Central memory CD4-positive, alpha-beta T cell (primary cell): ENCODE results near the gene MORF4L2.

Source experiments
- DNase-seq: peaks from one replicate; pipeline ENCODE4 v3.0.0; 2022
- total RNA-seq, 3 experiments: gene quantifications; one replicate each; lab custom pipeline; 2026; lab: John Stamatoyannopoulos, UW

MORF4L2 gene, protein sequence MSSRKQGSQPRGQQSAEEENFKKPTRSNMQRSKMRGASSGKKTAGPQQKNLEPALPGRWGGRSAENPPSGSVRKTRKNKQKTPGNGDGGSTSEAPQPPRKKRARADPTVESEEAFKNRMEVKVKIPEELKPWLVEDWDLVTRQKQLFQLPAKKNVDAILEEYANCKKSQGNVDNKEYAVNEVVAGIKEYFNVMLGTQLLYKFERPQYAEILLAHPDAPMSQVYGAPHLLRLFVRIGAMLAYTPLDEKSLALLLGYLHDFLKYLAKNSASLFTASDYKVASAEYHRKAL
- 59.3 to 162 (median 69.5) reads per million in 3 experiments for total RNA-seq

DNA sequence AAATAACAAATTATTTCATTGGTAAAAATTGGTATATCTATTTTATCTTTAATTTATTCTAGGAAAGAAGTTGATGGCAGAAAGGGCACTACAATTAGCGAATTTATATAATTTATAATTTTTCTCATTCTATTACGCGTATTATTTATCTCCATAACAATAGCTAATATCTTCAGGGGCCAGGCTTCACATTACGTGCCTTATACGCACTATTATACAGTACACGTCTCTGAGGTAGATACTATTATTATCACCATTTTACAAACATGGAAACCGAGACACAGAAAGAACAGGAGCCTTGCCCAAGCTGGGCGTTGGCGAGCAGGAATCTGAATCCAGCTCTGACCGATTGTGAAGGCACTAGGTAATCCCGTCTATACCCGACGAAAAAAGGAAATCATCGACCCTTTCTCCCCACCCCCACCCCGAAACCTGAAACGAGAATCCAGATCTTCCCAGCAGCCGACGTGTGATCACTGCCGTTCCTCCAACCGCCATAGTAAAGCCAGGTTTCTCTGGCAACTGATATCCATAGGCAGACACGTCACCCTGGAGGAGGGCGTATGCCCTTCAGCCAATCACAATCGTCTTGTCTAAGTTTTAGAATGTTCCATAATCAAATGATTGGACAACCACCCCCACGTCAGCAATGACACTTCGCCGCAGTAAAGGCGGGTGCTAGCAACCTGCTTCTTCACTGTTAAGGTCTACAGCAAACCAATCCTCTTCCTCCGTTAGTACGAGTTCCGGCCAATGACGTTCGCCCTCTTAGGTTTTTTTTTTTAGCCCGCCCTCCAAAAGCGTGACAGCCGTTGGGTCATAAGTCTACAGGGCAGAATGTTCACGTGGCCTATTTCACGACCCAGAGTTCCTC, at the start of gene MORF4L2:
TSS of gene MORF4L2 (minus strand) at position 501 of the 874 bp plus-strand sequence. CDS start 9,672 bp downstream, outside the sequence.
- DNase-seq = peak; percentile 93

DNA sequence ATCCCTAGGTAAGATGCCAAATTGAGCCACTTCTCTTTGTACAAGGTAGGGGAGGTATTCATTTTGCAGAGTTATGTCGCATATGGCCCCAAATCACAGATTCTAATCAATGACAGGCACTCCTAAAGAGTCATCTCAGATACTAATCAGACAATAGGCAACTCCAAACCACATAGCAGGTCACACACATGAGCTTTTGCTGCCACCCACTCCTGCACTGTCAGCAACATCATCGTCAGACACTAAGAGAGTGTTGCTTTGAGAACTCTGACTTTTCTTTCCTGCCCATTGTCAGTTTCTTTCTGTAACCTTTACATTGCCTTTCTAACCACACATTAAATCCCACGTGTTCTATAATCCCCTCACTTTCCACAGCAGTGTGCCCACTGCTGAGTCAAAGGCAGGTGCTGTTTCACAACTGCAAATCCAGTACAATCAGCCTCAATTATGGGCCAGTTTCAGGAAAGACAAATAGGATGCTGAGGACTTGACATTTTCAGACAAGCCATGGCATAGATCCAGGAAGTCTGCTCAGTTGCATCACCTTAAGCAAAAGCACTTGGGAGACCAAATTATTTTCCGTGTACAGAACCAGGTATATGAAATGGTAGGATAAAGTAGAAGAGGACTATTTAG, 47.7 kb upstream of the MORF4L2 start:
- no peak for DNase-seq

DNA sequence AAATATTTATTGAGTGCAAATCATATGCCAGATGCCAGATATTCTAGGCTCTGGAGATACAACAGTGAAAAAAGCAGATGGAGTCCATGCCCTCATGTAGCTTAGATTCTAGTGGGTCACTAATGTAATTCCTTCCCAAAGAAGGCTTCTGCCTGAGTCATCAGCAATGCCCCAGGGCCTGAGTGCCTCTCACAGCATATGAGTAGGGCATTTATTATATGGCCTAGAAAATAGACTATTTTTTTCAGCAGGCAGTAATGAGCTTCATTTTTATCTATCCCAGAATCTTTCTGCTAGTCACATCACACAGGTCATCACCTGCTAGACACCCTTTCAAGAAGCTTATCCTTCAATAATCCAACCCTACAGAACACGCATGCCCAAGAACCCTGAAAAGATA, 46.5 kb upstream of the MORF4L2 start:
- no peak for DNase-seq

DNA sequence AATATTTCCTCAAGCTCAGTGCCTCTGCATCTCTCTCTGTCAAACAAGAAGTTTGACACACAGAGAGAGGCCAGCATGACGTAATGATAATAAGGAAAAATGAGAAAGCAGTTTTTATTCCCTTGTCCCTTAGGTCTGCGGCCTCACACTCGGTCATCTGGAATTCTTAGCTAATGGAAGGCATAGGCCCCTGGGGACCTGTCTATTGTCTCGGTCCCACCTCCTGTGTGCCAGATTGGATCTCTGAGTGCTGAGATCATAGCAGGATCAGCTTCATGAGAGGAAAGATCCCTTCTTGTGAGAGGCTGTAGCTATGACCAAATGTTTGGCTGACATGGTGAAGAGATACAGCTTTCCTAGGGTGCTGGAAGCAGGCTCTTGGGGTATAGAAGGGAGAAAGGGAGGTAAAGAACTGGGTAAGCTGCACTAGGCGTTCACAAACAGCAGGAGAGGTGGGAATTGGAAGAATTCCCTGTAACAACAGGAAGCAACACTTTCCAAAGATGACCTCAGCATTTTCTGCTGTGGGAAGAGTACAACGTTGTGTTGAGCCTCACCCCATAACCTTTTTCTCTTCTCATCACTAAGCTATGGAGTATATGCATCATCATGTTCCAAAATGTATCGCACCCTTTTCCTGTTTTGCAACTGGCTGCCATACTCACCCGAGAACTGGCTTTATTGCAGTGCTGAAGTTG, 44.4 kb upstream of the MORF4L2 start:
- no peak for DNase-seq

DNA sequence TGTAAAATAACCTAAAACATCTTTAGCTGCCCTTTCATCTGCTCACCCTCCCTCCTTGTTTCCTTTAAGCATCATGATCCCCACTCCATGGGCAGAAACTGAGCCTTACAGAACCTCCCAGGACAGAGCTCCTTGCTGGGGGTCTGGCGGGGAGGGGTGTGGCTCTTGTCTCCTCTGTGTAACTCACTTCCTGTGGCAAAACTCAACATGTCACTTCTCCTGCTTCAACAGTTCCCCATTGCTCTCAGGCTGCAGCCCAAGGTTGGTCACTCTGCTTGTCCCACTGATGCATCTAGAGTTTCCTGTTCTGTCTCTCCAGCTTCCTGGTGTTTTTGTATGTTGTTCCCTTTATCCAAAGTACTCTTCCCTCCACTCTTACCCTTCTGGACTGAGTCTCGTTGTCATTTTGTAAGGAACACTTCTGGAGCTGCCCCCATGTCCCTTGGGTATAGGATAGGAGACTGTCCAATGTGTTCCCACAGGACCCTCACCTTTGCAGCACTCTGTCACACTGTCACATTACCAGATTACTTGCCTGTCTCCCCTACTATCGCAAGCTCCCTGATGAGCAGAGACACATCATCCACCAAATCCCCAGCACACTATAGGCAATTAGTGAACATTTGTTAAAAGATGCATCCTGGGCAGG, 43.8 kb upstream of the MORF4L2 start:
- DNase-seq = no peak

DNA sequence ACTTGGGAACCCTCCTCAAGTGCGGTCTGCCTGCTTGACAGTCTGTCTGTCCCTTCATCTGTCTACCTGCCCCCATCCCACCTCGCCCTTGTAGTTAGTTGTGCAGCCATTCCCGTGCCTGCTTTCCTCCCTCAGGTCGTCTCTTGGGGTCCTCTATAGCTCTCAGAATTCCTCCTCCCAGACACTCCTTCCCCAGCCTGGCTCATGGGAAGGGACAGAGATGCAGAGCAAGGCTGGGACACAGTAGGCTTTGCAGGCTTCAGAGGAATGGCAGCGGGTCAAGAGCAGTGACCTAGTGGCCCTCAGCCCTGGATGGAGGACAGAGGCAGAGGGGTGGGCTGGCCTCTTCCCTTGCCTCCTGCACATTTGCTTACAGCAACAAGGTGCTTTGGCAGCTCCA, 42.5 kb upstream of the MORF4L2 start:
- DNase-seq = no peak

DNA sequence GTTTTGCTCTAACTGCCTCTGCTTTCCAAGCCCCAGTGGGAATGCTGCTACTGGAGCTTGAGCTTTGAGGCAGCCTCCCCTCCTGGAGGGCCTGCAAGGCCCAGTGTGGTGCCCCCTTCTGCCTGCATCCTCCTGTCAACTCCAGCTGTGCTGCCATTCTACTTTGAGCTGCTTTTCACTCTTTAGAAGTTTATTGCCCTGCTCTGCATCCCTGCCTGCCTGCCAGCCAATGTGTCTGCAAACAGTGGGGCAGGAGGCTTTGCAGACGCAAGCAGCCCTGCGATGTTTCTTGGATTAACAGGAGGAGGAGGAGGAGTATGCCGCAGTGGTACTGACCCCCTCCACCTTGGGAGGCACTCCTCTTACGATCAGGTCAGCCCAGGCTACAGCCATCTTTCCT, 40.6 kb upstream of the MORF4L2 start:
- DNase-seq = no peak

DNA sequence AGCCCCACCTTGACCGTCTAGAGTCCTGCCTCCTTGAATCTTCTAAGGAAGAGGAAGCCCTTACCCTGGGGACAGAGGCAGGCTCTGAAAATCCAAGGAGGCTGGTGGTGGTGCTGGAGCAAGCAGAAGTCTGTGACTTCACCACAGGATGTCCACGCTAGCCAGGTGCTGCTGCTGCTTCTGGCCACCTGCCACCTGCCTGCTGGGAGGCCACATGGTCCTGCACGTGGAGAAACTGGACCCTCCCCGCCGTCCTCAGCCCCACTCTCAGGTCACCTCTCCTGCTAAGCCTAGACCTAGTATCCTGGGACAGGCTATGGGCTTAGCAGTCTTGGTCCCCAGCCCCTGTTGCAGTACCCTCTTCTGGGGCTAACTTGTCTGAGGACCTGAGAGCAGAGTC, 40.0 kb upstream of the MORF4L2 start:
- DNase-seq = no peak

DNA sequence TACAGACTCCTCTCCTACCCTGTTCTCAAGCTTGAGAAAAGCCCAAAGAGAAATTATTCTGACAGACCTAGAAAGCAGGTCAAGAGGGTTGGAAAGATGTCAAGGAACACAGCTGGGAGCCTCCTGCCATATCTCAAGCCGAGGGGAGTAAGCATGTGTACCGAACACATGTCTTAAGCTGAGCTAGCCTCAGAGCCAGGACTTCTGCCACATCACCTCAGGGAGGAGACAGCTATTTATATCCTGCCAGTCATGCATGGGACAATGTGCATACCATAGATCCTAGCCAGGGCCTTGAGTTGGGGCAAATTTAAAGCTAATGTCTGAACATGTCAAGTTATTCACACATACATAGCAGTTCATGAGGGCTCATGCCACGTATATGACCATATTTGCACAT, 36.0 kb upstream of the MORF4L2 start:
- DNase-seq = no peak

DNA sequence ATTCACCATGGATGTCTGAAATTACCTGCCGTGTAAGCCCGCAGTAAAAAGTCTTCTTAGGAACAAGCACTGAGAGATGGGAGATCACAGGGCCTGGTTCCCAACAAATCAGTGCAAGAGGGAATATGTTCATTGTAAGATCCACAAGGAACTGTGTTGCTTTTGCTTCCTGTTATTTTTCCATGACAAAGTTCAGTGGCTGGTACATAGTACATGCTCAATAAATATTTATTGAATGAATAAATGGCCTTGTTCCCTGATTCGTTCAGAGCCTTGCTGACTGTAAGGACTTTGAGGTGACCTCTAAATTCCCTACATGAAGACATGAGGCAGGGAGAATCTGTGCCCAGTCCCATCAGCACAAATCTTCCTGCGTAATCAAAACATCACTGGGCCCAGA, 31.6 kb upstream of the MORF4L2 start:
- DNase-seq = no peak

DNA sequence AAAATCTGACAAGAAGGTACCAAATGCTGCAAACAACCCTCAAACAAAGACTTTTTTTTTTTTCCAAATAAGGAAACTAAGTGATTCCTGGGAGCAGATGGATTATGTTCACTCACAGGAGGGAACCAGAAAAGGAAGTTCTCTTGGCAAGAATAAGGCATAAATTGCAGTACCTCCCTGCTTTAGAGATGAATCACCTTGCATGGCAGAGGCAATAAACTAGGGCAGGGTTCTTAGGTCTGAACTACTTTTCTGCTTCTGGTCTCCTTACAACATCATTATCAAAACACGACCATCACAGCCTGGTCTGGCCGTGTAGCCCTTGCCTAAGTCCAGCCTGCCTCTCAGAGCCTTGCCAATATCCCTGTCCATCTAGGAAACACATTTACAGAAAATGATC, 30.5 kb upstream of the MORF4L2 start:
- DNase-seq = no peak

DNA sequence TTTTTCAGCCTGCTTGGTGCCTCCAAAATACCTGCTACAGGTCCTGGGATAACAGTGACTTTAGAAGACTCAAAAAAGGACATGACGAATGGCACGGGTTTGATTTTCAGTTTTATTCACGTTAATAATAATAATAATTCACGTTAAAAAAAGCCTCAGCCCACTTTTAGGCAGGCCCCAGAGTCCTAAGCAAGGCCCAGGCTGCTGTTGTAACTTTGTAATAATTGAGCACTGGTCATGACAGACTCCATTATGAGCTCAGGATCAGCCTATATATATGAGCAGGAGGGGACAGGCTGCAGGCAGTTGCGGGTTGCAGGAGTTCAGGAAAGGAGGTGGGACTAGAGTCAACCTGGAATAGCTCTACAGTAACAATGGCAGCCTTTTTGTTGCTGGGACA, 24.1 kb upstream of the MORF4L2 start, which contains the start of gene TMEM31:
TSS of gene TMEM31 (plus strand) at position 301 of the 400 bp plus-strand sequence. CDS start 1,350 bp downstream, outside the sequence.
- DNase-seq = no peak

DNA sequence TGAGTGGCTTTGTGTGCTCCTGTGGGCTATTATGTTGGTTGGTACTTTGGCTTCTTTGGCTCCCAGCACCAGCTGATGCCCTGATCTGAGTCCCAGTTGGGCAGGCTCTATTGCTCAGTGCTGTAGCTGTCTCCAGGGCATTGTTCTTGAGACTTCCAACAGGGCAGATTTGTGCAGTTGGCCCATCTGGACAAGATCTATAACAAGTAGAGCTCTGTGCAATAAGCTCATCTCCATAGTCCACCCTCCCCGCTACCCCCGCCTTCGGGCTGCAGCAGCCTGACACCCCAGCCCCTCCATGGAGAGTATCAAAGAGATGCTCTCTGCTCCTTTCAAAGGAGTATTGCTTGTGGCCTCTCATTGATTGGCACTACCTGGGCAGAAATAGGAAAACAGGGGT, 18.4 kb upstream of the MORF4L2 start:
- no peak for DNase-seq

DNA sequence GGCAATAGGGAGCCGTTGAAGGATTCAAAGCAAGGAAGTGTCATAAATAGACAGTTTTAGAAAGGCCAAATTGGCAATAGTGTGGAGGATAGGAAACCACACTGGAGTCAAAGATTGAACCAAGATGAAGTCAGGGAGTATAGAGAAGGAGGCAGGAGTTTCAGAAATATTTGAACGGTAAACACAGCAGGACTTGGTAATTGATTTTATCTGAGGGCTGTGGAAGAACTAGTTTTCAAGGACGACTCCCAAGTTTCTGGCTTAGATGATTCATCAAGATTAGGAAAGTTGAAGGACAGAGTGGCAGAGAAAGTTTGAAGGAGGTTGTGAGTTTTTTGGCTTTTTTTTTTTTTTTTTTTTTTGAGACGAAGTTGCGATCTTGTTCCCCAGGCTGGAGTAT, 12.7 kb upstream of the MORF4L2 start:
- no peak for DNase-seq

DNA sequence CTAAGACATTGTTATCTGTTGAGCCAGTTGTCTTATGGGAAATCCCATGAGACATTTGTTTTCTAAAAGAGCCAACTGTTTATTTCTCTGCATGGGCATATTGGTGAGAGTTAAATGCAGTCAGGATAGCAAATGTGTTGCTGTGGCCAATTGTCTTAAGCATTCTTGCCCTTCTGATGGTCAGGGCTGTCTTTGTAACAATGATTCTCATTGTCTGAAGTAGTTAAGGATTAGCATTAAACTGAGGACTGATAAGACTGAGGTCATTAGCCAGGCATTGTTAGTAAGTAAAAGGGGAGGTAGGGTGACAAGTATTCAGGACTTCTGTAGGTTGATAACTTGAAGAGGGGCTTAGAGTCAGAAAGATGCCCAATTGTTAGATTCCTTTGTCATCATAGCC, 11.2 kb upstream of the MORF4L2 start:
- no peak for DNase-seq

DNA sequence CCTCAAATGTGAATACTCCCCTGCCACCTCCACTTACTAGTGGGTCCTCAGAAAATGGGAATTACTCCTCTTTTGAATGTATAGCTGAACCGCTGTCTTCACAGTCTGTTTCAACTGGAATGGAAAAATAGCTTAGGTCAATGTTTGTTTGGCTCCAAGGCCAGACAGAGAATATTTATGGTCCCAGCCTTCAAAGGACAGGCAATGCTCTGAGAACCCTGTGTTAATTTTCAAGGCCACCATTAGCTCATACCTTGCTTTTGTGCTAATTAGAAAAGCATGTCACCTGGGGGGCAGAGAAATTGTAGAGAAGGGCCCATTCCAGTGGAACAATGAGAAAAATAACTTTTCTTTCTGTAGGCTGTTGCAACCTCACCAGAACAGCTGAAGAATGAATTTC, 4.6 kb upstream of the MORF4L2 start:
- no peak for DNase-seq

DNA sequence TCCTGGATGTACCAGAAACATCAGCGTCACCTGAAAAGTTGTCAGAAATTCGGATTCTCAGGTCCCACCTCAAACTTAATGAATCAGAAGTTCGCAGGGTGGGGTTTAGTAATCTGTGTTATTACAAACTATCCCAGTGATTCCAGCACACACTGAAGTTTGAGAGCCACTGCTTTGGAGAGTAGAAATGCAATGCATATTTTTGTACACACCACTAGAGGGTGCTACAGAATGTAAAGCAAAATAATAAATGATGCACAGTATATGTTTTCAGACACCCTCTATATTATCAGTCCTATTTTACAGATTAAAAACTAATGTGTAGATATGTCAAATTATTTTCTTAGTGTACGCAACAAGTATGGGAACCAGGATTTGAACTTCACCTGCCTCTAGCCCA, 2.4 kb upstream of the MORF4L2 start:
- DNase-seq = peak; percentile 21

DNA sequence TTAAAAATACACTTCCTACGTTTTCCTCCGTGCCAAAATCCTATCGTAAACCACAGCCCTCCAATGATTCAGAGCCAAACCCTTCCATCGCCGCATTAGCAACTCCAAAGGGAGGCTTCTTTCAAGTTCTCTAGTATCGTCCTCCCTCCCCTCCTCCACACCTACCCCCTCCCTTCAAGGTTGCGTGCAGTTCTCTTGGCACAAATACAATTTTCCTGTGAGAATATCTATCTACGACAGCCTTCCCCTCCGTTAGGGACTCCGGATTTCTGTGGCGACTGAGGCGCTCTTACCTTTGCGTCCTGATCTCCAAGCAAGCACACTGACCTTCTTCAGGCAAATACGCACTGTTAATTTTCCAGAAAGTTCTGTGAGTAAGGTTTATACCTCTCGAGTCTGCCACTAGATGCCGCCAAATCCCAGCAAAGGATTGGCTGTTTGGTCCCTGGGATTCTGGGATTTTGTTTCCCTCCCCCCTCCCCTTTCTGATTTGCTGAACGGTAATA, 1.2 kb upstream of the MORF4L2 start:
- peak; percentile 36 for DNase-seq

DNA sequence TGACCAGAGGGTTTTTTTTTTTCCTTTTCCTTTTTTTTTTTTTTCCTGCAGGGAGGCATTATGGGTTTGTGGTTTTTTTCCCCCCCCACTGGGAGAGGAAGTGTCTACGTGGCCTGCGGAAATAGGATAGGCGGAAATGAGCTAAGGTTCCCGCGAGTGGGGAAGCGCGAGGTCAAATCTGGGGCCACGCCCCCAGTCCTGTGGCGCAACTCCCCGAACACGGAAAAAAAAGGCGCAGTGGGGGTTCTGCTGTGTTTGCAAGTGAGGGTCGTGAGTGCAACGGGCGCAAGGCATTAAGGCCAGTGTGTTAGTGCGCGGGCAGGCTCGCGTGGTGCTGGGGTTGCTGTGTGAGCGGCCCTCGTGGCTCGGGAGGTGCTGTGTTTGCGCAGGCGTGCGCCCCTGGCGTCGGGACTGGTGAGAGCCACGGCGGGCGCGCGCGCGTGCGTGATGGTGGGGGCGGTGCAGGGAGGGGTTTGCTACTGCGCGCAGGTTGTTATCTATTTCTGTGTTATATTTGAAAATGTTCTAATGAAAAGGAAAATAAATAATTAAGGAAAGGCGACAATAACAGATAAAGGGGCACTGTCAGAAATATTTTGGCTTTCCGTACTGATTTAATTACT, 685 bp upstream of the MORF4L2 start:
- DNase-seq = peak; percentile 88

DNA sequence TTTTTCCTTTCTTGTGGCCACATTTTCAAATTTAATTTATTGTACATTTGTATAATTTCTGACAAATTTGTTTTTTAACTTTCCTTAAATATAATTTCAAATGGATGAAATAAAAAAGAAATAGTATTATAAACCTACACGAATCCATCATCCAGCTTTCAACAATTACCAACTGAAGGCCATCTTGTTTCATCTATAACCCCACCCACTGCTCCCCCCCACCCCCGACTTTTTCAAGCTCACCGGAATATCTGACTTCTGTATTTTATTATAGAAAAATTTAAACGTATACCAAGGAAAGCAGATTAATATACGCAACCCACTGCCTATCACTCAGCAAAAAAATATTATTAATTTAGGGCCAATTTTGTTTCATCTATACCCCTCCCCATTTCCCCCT, 1.1 kb downstream of the MORF4L2 start:
- DNase-seq = no peak

DNA sequence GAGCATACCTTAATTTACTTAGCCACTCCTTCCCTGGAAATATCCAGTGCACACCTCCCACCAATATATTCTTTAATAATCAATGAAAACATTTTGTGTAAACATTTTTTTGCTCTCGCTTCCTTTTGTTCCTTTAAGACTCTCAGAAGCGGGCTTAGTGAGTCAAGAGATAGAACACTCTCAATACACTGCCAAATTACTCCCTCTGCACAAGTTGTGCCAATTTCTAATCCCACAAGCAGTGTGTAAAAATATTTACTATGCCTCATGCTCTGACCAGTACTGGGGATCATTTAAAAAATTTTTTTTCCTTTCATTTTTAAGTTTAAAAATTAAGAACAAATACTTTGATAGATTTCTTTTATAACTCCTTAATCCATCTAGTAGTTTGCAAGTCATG, 5.1 kb downstream of the MORF4L2 start:
- DNase-seq = no peak
